ENCODE measurements around the gene NARS2.

NARS2 gene

DNA sequence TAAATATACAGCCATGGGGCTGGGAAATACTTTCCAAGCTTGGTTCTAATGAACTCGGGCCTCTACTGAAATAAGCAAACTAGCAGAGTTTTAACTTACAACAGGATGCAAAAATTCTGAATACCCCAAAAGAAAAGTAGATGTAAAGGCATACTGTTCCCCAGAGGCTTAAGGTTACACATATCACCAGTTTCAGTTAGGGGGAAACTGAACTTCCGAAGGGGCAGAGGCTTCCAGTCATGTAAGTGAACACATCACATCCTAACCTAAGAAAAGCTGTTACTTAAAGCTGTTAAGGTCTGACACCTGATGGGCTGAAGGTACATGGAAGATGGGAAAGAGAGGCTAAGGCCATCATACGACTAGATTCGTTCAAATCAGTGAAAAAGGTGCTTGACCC lies 159.3 kb downstream of the NARS2 start:
- no peak for DNase-seq (ENCODE audit: low spot score)

DNA sequence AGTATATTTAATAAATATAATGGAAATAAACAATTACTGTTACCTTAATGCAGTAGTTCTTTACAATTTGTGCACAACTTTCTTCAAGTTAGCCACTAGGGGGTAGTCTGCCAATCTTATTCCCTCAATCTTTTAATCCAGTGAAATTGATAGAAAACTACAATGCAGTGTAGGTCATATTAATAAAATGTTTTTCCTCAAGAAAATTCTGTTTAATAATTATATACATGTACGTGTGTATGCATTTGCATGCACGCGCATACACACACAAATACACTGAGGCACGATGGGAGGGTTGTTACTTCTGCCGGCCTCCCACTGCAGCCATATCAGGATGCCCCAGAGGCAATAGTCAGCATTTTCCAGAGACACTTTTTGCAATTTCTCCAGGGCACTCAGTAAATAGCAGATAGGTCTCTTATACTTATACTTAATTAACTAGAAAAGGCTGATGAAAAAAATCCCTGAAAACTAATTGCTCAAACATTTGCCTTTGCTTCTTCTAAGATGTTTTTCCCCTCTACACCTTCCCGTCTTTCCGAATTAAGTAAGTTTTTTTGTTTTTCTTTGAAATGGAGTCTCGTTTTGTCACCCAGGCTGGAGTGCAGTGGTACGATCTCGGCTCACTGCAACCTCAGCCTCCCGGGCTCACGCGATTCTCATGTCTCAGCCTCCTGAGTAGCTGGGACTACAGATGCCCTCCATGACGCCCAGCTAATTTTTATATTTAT lies 160.2 kb downstream of the NARS2 start:
- peak; percentile 18 for DNase-seq (ENCODE audit: low spot score)

DNA sequence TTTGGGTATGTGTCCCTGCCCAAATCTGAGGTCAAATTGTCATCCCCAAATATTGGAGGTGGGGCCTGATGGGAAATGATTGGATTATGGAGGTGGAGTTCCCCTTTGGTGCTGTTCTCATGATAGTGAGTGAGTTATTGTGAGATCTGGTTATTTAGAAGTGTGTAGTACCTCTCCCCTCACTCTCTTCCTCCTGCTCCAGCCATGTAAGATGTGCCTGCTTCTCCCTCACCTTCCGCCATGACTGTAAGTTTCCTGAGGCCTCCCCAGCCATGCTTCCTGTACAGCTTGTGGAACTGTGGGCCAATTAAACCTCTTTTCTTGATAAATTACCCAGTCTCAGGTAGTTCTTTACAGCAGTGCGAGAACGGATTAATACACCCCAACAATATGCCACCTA lies 166.0 kb downstream of the NARS2 start:
- DNase-seq (ENCODE audit: low spot score), result no peak

DNA sequence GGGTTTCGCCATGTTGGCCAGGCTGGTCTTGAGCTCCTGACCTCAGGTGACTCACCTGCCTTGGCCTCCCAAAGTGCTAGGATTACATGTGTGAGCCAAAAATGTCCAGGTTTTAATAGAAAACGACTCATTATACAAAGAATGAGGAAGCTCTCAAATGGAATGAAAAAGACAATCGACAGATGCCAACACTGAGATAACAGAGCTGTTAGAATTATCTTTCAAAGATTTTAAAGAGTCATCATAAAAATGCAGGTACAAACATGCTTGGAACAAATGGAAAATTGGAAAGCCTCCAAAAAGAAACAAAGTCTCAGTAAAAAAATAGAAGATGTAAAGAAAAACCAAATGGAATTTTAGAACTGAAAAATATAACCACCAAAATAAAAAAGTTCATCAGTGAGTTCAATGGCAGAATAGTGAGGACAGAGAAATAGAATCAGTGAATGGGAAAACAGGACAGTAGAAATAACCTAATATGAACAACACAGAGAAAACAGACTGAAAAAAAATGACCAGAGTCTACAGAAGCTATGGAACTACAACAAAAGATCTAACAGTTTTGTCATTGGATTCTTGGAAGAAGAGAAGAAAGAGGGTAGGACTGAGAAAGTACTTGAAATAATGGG lies 168.0 kb downstream of the NARS2 start:
- DNase-seq (ENCODE audit: low spot score), result no peak

DNA sequence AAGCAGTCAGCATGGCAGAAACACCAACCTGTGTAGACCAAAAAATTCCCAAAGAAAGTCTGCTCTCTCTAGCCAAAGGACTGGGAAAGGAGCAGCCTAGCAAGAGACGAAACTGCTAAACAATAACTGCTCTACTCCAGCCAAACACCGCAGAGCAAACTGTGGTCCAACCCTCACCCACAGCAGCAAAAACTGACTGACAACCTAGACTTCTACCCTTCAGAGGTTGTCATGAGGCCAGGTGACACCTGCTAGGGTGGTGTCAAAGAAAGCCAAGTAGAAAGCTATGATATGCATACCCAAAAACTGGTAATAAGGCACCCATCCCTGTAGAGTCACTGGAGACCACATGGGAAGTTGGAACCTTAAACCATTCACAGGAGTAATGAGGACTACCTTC lies 168.9 kb downstream of the NARS2 start:
- DNase-seq (ENCODE audit: low spot score), result no peak

DNA sequence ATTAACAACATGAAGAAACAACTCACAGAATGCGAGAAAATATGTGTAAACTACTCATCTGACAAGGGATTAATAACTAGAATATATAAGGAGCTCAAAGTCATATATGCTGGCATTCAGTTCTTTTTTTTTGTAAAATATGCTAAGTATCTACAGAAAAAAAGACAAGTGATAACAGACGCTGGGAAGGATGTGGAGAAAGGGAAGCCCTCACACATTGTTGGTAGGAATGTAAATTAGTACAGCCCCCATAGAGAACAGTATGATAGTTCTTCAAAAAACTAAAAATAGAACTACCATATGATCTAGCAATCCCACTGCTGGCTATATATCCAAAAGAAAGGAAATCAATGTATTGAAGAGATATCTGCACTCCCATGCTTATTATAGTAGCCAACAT lies 170.9 kb downstream of the NARS2 start:
- no peak for DNase-seq (ENCODE audit: low spot score)

DNA sequence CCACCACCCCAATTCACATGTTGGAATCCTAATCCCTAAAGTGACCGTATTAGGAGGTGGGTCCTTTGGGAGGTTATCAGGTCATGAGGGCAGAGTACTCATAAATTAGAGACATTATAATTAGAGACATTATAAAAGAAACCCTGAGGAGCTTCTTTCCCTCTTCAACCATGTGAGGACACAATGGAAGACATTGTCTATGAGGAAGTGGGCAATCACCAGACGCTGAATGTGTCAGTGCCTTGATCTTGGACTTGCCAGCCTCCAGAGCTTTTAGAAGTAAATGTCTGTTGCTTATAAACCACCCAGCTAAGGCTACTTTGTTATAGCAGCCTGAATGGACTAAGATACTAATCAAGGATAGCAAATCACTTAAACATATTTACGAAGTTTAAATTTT lies 171.8 kb downstream of the NARS2 start:
- DNase-seq (ENCODE audit: low spot score), result no peak

DNA sequence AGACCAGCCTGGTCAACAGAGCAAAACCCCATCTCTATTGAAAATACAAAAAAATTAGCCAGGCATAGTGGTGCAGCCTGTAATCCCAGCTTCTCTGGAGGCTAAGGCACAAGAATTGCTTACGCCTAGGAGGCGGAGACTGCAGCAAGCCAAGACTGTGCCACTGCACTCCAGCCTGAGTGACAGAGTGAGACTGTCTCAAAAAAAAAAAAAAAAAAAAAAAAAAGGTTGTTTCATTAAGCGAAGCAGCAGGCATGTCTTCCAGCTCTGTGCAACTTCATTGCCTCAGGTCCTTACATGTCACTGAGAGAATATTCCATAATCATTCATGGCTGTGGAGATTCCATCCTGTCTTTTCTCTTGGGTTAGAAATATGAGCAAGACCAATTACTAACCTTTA lies 174.0 kb downstream of the NARS2 start:
- DNase-seq (ENCODE audit: low spot score), result no peak

DNA sequence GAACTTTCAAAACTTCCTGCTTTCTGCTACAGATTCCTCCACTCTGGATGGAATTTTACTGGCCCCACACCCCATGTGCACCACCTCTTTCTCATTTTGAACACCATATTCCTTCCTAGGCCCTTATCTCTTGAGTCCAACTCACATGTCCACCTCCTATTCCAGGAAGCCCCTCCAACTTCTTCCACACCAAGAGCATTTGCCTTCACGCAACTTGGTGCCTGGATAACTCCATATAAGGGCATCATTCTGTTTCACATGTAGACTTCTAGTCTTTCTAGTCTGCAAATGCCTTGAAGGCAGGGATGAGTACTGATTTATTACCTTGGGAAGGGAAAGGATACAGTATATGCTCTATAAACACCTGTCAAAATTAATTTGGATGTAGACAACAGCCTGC lies 174.5 kb downstream of the NARS2 start:
- no peak for DNase-seq (ENCODE audit: low spot score)

DNA sequence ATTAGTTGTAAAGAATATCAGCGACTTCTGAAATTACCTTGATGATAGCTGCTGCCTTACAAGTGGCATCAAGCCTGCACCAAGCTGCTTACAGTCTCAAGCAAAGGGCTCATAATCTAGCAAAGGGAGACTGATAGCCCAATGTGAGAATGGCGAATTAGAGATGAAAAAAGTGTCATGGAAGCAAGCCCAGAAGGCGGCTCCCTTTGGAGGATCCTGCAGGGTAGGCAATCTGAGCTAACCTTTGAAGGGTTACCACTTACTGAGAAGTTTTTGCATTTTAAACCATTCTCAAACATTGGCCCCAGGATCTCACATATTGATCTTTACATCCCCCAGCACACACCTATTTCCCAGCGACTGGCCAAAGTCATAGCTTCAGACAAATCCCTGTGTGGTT lies 175.5 kb downstream of the NARS2 start:
- DNase-seq (ENCODE audit: low spot score), result no peak

DNA sequence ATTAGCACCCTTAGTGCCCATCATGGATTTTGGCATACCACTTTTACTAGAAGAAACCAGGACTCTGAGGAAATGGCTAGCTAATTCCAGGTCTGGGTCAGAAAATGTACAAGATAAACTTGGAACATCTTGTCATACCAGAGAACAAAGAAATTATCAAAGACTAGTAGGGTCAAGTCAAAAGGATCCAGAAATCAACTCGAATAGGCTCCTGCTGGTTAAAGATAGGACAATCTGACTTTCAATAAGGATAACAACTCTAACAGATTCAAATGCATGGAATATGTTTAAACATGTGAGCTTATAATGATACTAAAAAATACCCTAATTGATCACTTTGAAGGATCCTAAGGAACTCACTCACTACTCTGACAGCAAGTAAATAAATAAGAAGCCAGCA lies 175.9 kb downstream of the NARS2 start:
- DNase-seq (ENCODE audit: low spot score), result no peak

DNA sequence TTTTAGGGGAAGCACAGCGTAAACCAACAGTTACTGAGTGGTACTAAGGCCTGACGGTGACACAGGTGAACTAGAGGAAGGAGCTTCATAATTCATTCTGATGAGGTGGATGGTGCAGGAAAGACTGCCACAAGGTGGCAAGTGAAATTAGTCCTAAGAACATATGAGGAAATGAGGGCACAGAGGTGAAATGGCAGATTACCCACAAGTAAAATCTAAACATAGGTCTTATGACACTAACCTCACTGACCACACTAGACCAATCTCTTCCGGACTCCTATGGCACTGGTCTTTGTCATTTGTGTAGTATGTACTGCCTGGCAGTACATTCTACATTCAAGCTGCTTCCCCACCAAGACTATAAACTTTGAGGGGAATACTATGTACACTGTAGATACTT lies 177.3 kb downstream of the NARS2 start:
- DNase-seq (ENCODE audit: low spot score), result no peak

DNA sequence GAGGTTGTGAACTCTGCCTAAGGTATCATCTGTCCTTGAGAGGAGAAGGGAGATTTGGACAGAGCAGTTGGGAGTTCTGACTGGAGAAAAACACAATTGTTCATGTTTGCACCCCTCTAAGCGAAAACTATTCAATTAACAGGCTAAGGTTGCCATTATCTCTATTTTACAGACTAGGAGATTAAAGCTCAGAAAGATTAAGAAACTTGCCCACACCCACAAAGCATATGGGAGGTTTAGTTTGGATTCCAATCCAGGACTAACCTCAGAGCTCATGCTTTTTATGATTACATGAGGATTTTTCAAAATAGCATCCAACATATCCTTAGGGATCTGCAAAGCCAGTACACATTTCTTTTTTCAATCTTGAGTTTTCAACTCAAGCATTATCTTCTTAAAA lies 179.1 kb downstream of the NARS2 start:
- DNase-seq (ENCODE audit: low spot score), result no peak

DNA sequence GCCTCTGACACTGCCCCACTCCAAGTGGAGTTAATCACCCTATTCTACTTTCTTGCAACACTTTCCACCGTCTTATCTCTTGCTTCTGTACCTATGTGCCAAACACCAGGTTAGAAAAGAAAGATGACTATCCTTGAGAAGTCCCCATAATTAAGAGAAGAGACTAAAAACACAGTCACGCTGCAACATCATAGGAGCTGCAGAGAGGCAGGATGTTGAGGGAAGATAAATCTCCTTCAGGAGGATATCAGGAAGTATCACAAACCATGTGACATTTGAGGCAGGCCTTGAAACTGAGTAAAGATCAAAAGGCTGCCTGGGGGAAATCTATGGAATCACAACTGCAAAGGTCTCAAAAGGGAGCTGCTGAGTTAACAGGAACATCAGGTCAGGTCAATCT lies 181.8 kb downstream of the NARS2 start:
- no peak for DNase-seq (ENCODE audit: low spot score)

DNA sequence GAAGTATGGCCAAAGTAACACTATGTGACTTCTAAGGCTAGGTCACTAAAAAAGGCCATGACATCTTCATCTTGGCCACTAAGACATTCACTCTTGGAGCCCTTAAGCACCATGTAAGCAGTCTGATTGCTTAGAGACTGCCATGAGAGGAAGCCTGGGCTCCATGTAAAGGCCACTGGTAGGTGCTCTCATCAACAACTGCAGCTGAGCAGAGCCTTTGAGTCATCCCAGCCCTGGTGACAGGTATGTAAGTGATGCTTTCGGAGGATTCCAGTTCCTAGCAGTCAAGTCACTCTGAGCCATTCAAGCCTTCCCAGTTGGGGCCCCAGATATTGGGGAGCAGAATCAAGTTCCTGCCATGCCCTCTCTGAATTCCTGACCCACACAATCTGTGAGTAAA lies 183.2 kb downstream of the NARS2 start:
- DNase-seq (ENCODE audit: low spot score), result no peak

DNA sequence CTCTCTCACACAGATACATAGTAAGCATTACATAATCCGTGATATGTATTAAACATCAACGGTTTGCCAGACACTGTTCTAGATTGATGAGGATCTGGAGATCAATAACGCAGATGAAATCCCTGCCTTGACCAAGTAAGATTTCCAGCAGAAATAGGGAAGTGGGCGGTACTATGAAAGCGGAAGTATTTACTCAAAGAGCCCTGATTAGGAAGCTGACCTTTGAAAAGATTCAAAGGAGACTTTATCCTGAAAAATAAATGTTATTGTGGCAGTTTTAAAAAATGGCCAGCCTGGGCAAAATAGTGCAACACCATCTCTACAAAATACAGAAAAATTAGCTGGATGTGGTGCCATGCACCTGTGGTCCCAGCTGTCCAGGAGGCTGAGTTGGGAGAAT lies 183.9 kb downstream of the NARS2 start:
- no peak for DNase-seq (ENCODE audit: low spot score)

DNA sequence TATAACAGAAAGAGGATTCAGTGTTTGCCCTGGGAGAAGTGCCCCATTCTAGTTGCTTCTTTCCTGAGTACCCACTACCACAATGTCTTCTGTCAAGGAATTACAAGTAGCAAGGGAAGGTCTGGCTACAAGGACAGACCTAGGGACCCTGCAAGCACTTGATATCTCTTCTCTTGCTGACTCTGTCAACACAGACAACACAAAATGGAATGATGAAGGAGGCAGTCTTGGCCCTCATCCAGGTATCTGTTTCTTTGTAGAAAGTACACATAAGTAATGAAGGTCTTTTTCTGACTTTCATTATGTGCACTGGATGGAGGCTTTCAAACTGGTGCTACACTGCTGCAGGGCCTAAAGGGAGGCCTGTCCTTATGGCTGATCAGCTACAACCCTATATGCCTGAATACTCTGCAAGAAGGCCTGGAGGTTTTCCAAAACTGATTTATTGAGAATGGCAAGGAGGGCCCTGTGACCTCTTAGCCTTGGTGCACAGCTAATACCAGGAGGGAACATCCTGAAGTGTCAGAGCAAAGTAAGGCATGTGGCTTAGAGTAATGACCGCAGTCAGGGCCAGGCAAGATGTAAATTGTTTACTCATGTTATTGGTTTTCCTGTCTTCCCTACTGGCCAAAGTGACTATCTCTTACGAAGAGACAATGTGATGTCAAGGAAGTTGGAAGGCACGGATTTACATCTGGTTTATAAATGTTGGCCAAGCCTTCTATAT lies 188.3 kb downstream of the NARS2 start:
- DNase-seq (ENCODE audit: low spot score), result no peak
